Left ventricle myocardium inferior (tissue), 1 donor: Measurements from ENCODE around the gene SARS1. TPM values are rescaled to one million over a fixed set of nuclear protein-coding genes. Genes with fewer than 3 reads are reported as not detected.
A peak's percentile ranks its signal among the peaks of the same experiment; 100 is the strongest.

ENCODE experiments used
- DNase-seq: peaks from one replicate; pipeline ENCODE4 v3.0.0-alpha.2; 2020
- H3K27ac ChIP-seq: fragments of 200-600 bp; replicated peaks from 2 replicates; pipeline ENCODE4 v1.8.0; 2021
- H3K27me3 ChIP-seq: fragments of 200-600 bp; 2 replicates; pipeline ENCODE4 v1.8.0; 2021; ENCODE audit warnings: low read depth
- H3K36me3 ChIP-seq: fragments of 200-600 bp; 2 replicates; pipeline ENCODE4 v1.8.0; 2021
- H3K4me1 ChIP-seq: fragments of 200-600 bp; 2 replicates; pipeline ENCODE4 v1.8.0; 2021
- H3K4me3 ChIP-seq: fragments of 200-600 bp; 2 replicates; pipeline ENCODE4 v1.8.0; 2021; ENCODE audit warnings: mild to moderate bottlenecking, moderate library complexity
- H3K9me3 ChIP-seq: fragments of 200-600 bp; replicated peaks from 2 replicates; pipeline ENCODE4 v1.8.0; 2021
- CTCF ChIP-seq: fragments of 200-600 bp; IDR thresholded peaks from 2 replicates; pipeline ENCODE4 v1.8.0; 2021; ENCODE audit warnings: antibody characterized with exemption, mild to moderate bottlenecking, borderline replicate concordance
- intact Hi-C: fragments of 100-400 bp; cut with micrococcal nuclease; formaldehyde crosslinking; loops from one replicate; pipeline ENCODE4 v1.11.0; 2022
- total RNA-seq: library from RNA; stranded (reverse); fragmentation: NEBNext Ultra II Directional; extraction: Animal tissue kit (Norgen Biotek cat#: 25700); gene quantifications from one replicate; pipeline ENCODE4 v1.2.1, GENCODE V29; 2021
- donor health status: DM: no; HTN: yes; CAD: no; lungs with severe emphysema.

The SARS1 gene
- total RNA-seq, 1 donor from 2014 or later, result 92.0 TPM

GRCh38 chr1:109208836-109209463 lies 4.8 kb upstream of the SARS1 start:
- intact Hi-C loops, result no loop called here
- H3K27me3 ChIP-seq, result no peaks in the 10 kb centered on the region
- H3K4me1 ChIP-seq, result peaks cover 7% of the 10 kb centered on the region
- TF ChIP-seq CTCF, result no peak
- H3K4me3 ChIP-seq, result peak overlapping the region; percentile 41
- DNase-seq, result no peak
- no peaks in the 10 kb centered on the region for H3K9me3 ChIP-seq
- no peak overlapping the region for H3K27ac ChIP-seq
- H3K36me3 ChIP-seq, result no peaks in the 10 kb centered on the region

- no peak for DNase-seq
- H3K9me3 ChIP-seq, result no peaks in the 10 kb centered on the region
- H3K36me3 ChIP-seq, result no peaks in the 10 kb centered on the region
- H3K4me3 ChIP-seq, result no peak overlapping the region
- H3K27me3 ChIP-seq, result no peaks in the 10 kb centered on the region
- intact Hi-C loops, result no loop called here
- peaks cover 17% of the 10 kb centered on the region for H3K4me1 ChIP-seq
- TF ChIP-seq CTCF, result no peak
- no peak overlapping the region for H3K27ac ChIP-seq
Observed at GRCh38 chr1:109210058-109210457, 3.7 kb upstream of the SARS1 start.

- DNase-seq, result no peak
- Histone ChIP-seq H3K4me1 (peaks cover 48% of the 10 kb centered on the region), H3K27ac (peak overlapping the region; percentile 93), H3K9me3 (no peaks in the 10 kb centered on the region), H3K36me3 (no peaks in the 10 kb centered on the region), H3K4me3 (peak overlapping the region; percentile 94), H3K27me3 (no peaks in the 10 kb centered on the region)
- intact Hi-C loops, result no loop called here
- no peak for TF ChIP-seq CTCF
Observed at GRCh38 chr1:109213345-109213823, 334 bp upstream of the SARS1 start.

GRCh38 chr1:109214695-109215623 lies 1.2 kb downstream of the SARS1 start:
- Histone ChIP-seq H3K4me1 (peaks cover 53% of the 10 kb centered on the region), H3K27me3 (no peaks in the 10 kb centered on the region), H3K4me3 (peak overlapping the region; percentile 94), H3K27ac (peak overlapping the region; percentile 93), H3K9me3 (no peaks in the 10 kb centered on the region), H3K36me3 (peaks cover 6% of the 10 kb centered on the region)
- no peak for DNase-seq
- intact Hi-C loops, result no loop called here
- no peak for TF ChIP-seq CTCF

- Histone ChIP-seq H3K4me3 (no peak overlapping the region), H3K9me3 (no peaks in the 10 kb centered on the region), H3K27me3 (no peaks in the 10 kb centered on the region), H3K27ac (no peak overlapping the region), H3K36me3 (peaks cover 13% of the 10 kb centered on the region), H3K4me1 (peaks cover 61% of the 10 kb centered on the region)
- intact Hi-C loops, result no loop called here
- no peak for TF ChIP-seq CTCF
- DNase-seq, result no peak
Observed at GRCh38 chr1:109216662-109217061, 2.9 kb downstream of the SARS1 start.
